Esophagus squamous epithelium (tissue), 4 donors: ENCODE measurements around the gene ACSF3.
"Not testable (repeated sequence)": the region's sequence is repeated elsewhere in the genome, so short reads cannot be mapped to it uniquely, and the experiment has no call there.

Experiments used
- CTCF ChIP-seq, 6 experiments: fragments of 450-650 bp in 4 of 6; fragments of 200-600 bp in 2 of 6; sonication (generic) in 2 of 6; IDR thresholded peaks; one replicate each; pipeline ENCODE4 v1.5.1; 2016 to 2019; ENCODE audit warnings: antibody characterized with exemption in 6 of 6, mild to moderate bottlenecking in 4 of 6, moderate library complexity in 4 of 6
- POLR2A ChIP-seq, 4 donors: fragments of 450-650 bp; IDR thresholded peaks; one replicate each; pipeline ENCODE4 v1.6.1; 2017; ENCODE audit warnings: antibody characterized with exemption in 4 of 4, mild to moderate bottlenecking in 4 of 4, moderate library complexity in 3 of 4

GRCh38 chr16:89074072-89074674 lies 19.5 kb upstream of the ACSF3 start:
- TF ChIP-seq CTCF, POLR2A (IDR thresholded peaks at IDR 0.05): not testable (repeated sequence)
